ENCODE data around the gene TMEM203. TPM values are rescaled to one million over a fixed set of nuclear protein-coding genes. Genes with fewer than 3 reads are reported as not detected.

The TMEM203 gene
- total and polyA plus RNA-seq, 2 of the 13 experiments (the other 11 are each of a cell fraction or from before 2014, with no cell fraction given), result 23.4 to 36.7 TPM

GRCh38 chr9:137254624-137255447 lies 49.4 kb upstream of the TMEM203 start, which contains the start of gene NELFB (continued):
- TF ChIP-seq, protein P1, sequence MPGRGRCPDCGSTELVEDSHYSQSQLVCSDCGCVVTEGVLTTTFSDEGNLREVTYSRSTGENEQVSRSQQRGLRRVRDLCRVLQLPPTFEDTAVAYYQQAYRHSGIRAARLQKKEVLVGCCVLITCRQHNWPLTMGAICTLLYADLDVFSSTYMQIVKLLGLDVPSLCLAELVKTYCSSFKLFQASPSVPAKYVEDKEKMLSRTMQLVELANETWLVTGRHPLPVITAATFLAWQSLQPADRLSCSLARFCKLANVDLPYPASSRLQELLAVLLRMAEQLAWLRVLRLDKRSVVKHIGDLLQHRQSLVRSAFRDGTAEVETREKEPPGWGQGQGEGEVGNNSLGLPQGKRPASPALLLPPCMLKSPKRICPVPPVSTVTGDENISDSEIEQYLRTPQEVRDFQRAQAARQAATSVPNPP (CRISPR knock-in tag; IDR thresholded peaks at IDR 0.05), result peak; percentile 56; the same call in 1 of the 2 replicates
- TF ChIP-seq CBX2 (IDR thresholded peaks at IDR 0.05; ENCODE audit: low read depth, low read length) (no peak), CBX2 (CRISPR knock-in tag; IDR thresholded peaks at IDR 0.05; ENCODE audit: low read depth) (no peak), CBX1 (IDR thresholded peaks at IDR 0.05; ENCODE audit: low read depth) (no peak), TEAD2 (CRISPR knock-in tag; IDR thresholded peaks at IDR 0.05) (no peak), ATF4 (CRISPR knock-in tag; IDR thresholded peaks at IDR 0.05) (peak in 1 of 2 experiments; percentile 60; a peak in 1 of 4 replicates), ATRX (CRISPR knock-in tag; IDR thresholded peaks at IDR 0.05; ENCODE audit: borderline replicate concordance) (no peak), NFE2 (CRISPR knock-in tag; IDR thresholded peaks at IDR 0.05) (no peak), PHF20 (CRISPR knock-in tag; IDR thresholded peaks at IDR 0.05) (peak; percentile 73), ZNF30 (CRISPR knock-in tag; IDR thresholded peaks at IDR 0.05) (0 out of 2 replicates have a peak, but pooled peaks have one; percentile 6), POLR2A (IDR thresholded peaks at IDR 0.05; ENCODE audit: insufficient read depth in 1 of 2, low read depth in 2 of 2, low read length in 2 of 2) (peak in 1 of 2 experiments; percentile 80; a peak in 2 of 4 replicates), ZSCAN9 (CRISPR knock-in tag; IDR thresholded peaks at IDR 0.05; ENCODE audit: borderline replicate concordance) (no peak; the same call in 1 of the 2 replicates), KLF13 (CRISPR knock-in tag; IDR thresholded peaks at IDR 0.05) (no peak), KAT8 (CRISPR knock-in tag; IDR thresholded peaks at IDR 0.05) (peak; percentile 42; the same call in 1 of the 2 replicates), POLR2AphosphoS2 (IDR thresholded peaks at IDR 0.05; ENCODE audit: low read depth, low read length) (no peak), ARNT (IDR thresholded peaks at IDR 0.05) (no peak), SKI (IDR thresholded peaks at IDR 0.05; ENCODE audit: partially characterized antibody) (peak; percentile 23), ZNF597 (CRISPR knock-in tag; IDR thresholded peaks at IDR 0.05) (0 out of 2 replicates have a peak, but pooled peaks have one; percentile 14), CREM (IDR thresholded peaks at IDR 0.05) (no peak), CREM (CRISPR knock-in tag; IDR thresholded peaks at IDR 0.05) (no peak), HOXA3 (CRISPR knock-in tag; IDR thresholded peaks at IDR 0.05) (peak; percentile 94), RBM22 (optimal IDR thresholded peaks at IDR 0.05; ENCODE audit: low read length) (no peak)
- TF ChIP-seq, protein P2, sequence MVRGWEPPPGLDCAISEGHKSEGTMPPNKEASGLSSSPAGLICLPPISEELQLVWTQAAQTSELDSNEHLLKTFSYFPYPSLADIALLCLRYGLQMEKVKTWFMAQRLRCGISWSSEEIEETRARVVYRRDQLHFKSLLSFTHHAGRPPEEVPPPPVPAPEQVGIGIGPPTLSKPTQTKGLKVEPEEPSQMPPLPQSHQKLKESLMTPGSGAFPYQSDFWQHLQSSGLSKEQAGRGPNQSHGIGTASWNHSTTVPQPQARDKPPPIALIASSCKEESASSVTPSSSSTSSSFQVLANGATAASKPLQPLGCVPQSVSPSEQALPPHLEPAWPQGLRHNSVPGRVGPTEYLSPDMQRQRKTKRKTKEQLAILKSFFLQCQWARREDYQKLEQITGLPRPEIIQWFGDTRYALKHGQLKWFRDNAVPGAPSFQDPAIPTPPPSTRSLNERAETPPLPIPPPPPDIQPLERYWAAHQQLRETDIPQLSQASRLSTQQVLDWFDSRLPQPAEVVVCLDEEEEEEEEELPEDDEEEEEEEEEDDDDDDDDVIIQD (CRISPR knock-in tag; IDR thresholded peaks at IDR 0.05; ENCODE audit: low read depth), result no peak
- TF ChIP-seq, protein P3, sequence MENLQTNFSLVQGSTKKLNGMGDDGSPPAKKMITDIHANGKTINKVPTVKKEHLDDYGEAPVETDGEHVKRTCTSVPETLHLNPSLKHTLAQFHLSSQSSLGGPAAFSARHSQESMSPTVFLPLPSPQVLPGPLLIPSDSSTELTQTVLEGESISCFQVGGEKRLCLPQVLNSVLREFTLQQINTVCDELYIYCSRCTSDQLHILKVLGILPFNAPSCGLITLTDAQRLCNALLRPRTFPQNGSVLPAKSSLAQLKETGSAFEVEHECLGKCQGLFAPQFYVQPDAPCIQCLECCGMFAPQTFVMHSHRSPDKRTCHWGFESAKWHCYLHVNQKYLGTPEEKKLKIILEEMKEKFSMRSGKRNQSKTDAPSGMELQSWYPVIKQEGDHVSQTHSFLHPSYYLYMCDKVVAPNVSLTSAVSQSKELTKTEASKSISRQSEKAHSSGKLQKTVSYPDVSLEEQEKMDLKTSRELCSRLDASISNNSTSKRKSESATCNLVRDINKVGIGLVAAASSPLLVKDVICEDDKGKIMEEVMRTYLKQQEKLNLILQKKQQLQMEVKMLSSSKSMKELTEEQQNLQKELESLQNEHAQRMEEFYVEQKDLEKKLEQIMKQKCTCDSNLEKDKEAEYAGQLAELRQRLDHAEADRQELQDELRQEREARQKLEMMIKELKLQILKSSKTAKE (CRISPR knock-in tag; IDR thresholded peaks at IDR 0.05; ENCODE audit: borderline replicate concordance), result no peak
- TF ChIP-seq, protein P4, sequence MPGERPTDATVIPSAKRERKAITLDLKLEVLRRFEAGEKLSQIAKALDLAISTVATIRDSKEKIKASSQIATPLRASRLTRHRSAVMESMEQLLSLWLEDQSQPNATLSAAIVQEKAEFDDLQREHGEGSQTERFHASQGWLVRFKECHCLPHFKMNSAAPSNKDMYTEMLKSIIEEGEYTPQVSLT (CRISPR knock-in tag; IDR thresholded peaks at IDR 0.05; ENCODE audit: borderline replicate concordance, low read depth), result no peak
